Vagina (tissue), 2 donors: ENCODE measurements around the gene REC8.
"Not testable (repeated sequence)": the region's sequence is repeated elsewhere in the genome, so short reads cannot be mapped to it uniquely, and the experiment has no call there.

Experiments used
- POLR2A ChIP-seq, 2 donors: fragments of 450-650 bp; IDR thresholded peaks; one replicate each; pipeline ENCODE4 v1.6.1; 2017; ENCODE audit warnings: antibody characterized with exemption in 2 of 2, mild to moderate bottlenecking in 2 of 2, moderate library complexity in 2 of 2
- TF ChIP-seq, protein P1 (sequence below), 3 experiments: fragments of 450-650 bp in 2 of 3; fragments of 200-600 bp in 1 of 3; sonication (generic) in 1 of 3; IDR thresholded peaks; one replicate each; pipeline ENCODE4 v1.5.1; 2017 to 2019; ENCODE audit warnings: antibody characterized with exemption in 3 of 3, mild to moderate bottlenecking in 2 of 3, moderate library complexity in 2 of 3

DNA sequence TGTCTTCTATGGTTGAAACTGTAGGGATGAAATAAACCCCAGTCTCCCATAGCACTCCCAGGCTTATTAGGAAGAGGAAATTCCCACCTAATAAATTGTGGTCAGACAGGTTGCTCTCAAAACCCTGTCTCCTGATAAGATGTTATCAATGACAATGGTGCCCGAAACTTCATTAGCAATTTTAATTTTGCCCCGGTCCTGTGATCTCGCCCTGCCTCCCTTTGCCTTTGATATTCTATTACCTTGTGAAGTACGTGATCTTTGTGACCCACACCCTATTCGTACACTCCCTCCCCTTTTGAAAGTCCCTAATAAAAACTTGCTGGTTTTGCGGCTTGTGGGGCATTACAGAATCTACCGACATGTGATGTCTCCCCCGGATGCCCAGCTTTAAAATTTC, 30.7 kb downstream of the REC8 start:
- TF ChIP-seq, protein P1, sequence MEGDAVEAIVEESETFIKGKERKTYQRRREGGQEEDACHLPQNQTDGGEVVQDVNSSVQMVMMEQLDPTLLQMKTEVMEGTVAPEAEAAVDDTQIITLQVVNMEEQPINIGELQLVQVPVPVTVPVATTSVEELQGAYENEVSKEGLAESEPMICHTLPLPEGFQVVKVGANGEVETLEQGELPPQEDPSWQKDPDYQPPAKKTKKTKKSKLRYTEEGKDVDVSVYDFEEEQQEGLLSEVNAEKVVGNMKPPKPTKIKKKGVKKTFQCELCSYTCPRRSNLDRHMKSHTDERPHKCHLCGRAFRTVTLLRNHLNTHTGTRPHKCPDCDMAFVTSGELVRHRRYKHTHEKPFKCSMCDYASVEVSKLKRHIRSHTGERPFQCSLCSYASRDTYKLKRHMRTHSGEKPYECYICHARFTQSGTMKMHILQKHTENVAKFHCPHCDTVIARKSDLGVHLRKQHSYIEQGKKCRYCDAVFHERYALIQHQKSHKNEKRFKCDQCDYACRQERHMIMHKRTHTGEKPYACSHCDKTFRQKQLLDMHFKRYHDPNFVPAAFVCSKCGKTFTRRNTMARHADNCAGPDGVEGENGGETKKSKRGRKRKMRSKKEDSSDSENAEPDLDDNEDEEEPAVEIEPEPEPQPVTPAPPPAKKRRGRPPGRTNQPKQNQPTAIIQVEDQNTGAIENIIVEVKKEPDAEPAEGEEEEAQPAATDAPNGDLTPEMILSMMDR (IDR thresholded peaks at IDR 0.05) = not testable (repeated sequence)
- not testable (repeated sequence) for TF ChIP-seq POLR2A (IDR thresholded peaks at IDR 0.05)
